Hematopoietic multipotent progenitor cell treated with erythropoietin and hydrocortisone succinate and interleukin-3 and kit ligand, for 15 days (in vitro differentiated cells): ENCODE data around the gene ESAM.
A peak's percentile ranks its signal among the peaks of the same experiment; 100 is the strongest.

Source experiments
- DNase-seq: peaks from one replicate; pipeline ENCODE4 v3.0.0-alpha.2; 2015; ENCODE audit warnings: low spot score

The ESAM gene, protein sequence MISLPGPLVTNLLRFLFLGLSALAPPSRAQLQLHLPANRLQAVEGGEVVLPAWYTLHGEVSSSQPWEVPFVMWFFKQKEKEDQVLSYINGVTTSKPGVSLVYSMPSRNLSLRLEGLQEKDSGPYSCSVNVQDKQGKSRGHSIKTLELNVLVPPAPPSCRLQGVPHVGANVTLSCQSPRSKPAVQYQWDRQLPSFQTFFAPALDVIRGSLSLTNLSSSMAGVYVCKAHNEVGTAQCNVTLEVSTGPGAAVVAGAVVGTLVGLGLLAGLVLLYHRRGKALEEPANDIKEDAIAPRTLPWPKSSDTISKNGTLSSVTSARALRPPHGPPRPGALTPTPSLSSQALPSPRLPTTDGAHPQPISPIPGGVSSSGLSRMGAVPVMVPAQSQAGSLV

DNA sequence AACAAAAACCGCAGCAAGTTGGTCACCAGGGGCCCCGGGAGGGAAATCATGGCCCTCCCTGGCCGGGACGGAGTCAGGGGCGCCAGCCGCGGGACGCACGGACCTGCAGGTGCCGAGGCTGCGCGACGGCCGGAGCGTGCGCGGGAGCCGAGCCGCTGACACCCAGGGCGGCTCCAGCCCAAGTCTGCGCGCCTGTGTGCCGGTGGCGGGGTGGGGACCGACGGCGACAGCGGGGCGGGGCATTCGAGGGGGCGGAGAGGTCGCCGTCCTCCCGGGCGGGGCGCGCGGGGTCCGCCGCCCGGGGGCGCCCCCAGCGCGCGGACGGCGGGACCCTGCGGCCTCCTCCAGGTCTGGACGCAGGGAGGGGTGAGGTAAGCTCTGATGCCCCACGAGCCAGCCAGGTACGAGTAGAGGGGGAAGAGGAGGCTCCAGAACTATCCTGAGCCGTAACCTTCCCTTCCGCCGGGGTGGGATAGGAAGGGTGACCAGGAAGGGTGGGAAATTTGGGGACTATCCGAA lies at the start of gene ESAM:
ESAM (minus strand) TSS at position 186 of the 519 bp plus-strand sequence; CDS start at position 50, 136 bp downstream.
- DNase-seq: peak; percentile 27

DNA sequence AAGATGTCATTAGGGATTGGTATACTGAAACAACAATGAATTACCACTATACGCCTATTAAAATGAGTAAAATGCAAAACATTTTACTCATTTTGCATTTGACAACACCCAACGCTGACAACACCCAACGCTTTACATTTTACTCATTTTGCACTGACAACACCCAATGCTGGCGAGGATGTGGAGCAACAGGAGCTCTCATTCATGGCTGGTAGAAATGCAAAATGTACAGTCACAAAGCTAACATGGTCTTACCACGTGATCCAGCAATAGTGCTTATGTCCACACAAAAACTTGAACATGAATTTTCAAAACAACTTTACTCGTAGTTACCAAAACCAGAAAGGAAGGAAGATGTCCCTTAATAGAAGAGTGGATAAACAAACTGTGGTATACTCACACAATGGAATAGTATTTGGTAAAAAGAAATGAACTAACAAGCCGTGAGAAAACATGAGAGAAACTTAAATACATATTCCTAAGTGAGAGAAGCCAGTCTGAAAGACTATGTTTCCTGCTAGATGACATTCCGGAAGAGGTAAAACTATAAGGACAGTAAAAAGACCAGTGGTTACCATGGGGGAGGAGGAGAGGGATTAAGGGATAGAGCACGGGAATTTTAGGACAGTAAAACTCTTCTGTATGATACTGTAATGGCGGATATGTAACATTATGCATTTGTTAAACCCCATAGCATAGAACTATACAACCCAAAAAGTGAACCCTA lies 49.5 kb upstream of the ESAM start:
- DNase-seq: no peak

DNA sequence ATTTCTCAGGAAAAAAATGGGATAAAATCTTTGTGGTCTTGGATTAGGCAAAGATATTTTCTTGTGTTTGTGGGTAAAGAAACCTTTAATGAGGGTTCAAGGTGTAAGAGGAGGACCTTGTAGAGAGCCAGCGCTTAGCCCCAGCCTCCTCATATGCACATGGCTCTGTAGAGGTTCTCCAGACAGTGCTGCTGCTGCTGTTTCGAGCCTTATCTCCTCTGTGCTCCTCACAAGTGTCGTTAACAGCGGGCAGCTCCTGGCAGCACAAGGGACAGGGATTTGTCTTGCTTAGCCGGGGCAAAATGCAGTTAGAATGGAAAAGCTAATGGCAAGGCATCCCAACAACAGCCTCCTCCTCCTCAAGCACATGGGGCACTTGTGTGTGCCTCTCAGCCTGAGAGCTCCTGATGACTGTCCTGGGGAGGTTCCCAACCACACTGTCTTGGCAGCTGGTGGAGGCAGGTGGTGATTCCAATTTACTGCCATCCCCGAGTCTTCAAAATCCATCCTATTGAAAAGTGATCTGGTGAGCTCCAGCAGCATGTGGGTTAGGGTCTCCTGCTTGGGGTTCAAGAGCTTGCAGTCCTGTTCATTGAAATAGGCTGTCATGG lies 45.7 kb upstream of the ESAM start:
- DNase-seq: no peak

DNA sequence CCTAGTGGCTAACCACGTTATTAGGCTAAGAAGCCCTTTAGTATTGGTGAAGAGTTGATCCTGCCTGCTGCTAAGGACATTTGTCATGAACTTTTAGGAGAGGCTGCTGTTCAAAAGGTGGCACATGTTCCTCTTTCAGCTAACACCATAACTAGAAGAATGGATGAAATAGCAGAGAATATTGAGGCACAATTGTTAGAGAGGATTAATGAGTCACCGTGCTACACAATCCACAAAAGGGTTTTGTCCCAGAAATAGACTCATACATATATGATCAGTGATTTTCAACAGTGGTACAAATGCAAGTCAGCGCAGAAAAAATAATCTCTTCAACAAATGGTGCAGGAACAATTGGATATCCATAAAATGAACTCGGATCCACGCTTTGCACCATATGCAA lies 45.1 kb upstream of the ESAM start:
- no peak for DNase-seq

DNA sequence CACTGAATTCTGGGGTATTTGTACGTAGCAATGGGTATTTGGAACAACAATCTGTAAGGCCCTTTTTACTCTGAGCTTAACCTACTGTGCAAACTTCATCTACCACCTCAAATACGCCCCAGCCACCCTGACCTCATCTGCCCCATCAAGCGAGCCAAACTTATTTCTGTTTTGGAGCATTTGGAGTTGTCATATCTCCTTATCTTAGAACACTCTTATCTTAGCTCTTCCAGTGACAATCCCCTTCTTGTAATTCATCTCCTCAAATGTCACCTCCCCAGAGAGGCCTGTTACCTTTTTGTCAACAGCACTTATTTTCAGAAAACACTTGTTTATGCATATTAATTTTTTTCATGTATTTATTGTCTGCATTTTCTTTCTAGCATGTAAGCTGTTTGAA lies 42.8 kb upstream of the ESAM start:
- no peak for DNase-seq

DNA sequence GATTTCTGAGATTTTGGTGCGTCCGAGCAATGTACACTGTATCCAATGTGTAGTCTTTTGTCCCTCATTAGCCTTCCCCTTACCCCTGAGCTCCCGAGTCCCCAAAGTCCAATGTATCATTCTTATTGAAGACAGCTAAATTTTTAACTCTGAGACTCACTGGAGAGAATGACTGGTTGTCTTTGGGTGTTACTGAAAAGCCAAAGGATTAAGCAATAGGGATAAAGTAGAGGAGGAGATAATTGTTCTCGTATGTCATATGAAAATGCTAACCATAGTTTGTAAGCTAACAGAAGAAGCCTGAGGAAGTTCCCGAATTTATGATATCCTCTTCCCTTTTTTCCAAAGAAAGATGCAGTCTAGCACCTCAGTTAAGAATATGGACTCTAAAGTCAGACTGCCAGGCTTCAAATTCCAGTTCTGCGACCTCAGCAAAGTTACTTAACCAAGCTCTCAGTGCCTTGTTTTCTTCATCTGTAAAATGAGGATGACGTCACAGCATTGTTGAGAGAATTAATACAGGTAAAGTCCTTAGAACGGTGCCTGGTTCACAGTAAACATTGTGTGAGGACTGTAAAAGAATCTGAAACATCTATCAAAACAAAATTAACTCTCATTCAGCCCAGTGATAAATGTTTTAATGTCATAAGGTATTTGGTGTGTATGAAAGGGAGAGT lies 39.7 kb upstream of the ESAM start:
- no peak for DNase-seq

DNA sequence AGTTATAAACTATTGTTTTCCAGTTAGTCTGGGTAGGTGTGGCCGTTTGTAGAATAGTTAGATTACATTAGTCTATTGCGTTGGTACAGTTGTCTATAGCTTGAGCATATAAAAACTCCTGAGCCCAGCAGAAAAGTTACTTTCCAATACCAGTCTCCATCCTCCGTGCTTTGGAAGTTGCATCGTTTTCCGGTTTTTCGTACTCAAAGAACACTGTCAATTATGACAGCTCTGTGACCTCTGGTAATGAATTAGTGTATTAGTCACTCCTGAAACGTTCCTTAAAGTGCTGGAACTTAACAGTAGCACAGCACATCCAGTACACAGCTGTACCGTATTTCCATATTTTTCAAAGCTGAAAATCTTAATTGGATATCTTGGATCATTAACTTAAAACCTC lies 38.9 kb upstream of the ESAM start:
- no peak for DNase-seq

DNA sequence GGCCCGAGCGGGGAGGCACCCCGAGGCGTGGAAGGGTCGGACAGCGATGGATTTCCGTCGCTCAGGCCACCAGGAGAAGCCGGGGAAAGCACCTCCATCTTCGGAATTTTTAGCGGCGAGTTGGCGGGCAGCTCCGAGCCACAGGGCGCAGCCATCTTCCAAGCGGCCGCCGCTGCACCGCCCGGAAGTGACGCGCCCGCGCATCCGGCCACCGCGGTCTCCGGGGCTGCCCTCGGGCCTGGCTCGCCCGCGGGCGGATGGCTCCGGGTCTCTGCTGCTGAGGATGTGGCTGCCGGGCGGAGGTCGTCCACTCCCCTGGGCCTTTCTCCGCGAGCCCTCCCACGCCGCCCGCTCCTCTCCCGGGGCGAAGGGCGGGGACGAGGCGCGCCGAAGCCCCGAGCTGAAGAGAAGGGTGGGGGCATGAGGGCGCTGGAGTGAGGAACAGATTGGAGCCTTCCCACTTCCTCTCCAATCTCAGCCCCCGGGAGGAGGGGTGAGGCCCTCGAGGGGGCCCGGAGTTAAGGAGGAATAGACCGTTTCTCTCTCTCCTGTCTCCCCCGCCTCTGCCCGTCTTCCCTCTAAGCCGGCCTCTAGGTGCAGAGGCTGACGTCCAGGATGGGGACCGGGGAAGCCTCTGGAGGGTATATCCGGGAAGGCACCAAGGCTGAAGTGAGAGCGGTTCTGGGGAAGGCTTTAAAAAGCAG lies 38.3 kb upstream of the ESAM start, which contains the start of gene MSANTD2:
MSANTD2 (minus strand) TSS at position 181 of the 704 bp plus-strand sequence; CDS start at position 155, 26 bp downstream.
- DNase-seq: peak; percentile 62

DNA sequence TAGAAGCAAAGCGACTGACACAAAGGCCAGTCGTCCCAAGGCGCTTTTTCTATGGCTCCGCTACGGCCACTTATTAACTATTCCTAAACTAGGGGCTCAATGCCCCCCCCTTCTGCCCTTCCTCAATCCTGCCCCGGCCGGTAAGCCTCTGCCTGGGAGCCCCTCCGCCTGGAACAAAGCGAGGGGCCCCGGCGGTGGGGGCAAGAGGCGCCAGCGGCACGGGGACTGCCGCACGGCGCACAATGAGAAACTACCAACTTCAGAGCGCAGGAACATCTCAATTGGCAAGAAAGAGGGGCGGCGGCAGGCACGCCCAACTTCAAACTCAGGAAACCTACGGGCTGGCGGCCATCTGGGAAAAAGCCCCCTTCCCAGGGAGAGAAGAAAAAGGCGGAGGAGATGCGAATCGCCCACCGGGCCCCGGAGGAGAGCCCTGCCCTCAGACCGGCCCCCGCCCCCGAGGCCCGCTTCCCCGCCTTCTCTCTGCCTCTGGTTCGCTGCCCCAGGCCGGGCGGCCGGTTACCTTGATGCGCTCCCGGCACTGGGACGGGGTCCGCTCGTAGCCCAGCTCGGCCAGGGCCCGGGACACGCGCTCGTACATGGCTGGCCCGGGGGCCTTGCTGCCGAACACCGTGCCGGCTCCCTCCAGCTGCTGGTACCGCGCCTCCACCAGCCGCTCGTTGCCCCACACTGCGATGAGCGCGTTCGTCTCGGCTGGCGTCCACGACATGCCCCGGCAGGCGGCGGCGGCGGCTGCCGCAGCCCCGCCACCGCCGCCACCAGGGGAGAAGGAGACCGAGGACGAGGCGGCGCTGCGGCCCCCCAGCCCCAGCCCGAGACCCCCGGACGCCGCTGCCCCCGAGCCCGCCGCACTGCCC lies 37.5 kb upstream of the ESAM start:
- peak; percentile 3 for DNase-seq

DNA sequence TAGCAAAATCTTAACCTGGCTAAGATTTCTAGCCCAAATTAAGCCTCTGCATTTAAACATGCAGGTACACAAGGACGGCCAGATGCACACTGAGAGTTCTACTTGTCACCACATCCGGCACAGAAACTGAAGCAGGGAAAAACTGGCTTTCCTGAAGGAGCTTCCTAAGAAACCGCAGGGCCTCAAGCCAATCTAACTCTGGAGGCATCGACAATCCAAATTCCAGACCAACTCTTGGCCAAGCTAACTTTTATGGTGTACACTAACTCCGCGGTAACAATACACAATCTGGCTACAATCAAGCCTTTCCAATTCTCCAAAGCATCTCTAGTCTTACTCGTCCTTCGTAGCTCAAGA lies 36.9 kb upstream of the ESAM start:
- no peak for DNase-seq

DNA sequence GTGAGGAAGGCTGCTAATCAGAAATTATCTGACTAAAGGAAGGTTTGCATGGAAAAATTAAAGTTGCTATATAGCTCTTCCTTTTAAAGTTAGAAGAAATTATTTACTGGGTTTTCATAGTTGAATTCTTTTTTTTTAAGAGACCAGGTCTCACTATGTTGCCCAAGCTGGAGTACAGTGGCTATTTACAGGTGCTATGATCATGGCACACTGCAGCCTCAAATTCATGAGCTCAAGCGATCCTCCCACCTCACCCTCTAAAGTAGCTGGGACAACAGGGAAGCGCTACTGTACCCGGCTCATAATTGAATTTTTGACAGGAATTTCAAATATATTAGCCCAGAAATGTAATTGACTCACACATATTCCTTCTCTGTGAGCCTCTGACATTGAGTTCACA lies 34.2 kb upstream of the ESAM start:
- no peak for DNase-seq

DNA sequence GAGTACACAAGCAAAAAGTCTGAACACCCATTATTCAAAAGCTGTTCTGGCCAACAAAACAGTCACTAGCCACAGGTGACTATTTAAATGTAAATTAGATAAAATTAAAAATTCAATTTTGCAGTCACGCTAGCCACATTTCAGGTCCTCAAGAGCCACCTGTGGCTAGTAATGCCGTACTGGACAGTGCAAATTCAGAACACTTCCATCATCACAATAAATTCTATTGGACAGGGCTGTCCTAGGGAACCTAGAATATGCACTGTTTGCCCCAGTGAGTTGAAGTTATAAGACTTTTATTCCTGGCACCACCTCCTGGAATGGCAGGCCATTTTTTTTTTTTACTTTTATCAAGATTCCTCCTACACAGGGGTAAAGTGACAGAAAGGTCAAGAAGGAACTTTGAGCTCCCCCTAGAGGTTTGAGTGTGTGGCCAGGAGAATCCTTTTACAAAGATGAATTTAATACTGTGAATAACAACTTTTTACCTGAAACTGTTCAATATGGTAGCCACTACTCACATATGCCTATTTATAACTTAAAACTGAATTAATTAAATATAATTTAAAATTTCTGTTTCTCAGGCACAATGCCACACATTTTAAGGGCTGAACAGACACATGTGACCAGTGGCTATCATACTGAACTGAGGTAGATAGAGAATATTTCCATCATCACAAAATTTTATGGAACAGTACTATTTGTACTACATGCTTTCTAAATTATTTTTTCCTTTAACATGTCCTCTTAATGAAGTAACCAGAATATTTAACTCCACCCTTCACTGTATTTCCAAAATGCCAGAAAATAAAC lies 31.6 kb upstream of the ESAM start:
- DNase-seq: peak; percentile 64

DNA sequence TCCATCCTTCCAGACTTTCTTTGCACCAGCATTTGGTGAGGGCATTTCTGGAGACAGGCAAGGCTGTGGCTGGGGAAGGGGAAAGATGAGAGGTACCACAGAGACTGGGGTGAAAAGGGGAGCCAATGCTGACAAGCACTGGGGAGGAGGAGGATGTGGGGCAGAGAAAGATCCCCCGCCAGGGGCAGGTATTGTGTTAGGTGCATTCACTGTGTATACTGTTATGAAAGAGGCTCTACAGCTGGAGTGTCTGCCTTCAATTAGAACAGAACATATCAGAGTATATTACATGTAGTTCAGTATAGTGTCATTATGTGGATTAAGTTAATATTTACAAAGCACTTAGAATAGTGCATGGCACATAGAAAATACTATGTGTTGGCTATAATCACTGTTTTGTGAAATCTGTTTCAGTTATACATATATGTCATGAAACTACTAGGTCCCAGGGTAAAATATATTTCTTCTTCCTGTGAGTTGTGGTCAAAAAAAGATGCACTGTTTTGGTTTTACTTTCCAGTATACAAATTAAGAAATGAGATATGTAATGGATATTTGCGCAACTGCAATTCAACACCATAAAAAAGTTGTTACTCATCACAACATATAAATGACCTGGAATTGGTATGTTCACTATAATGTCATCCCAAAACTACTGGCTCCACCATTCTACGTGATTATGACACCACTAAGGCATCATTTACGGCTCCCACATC lies 29.7 kb upstream of the ESAM start:
- no peak for DNase-seq

DNA sequence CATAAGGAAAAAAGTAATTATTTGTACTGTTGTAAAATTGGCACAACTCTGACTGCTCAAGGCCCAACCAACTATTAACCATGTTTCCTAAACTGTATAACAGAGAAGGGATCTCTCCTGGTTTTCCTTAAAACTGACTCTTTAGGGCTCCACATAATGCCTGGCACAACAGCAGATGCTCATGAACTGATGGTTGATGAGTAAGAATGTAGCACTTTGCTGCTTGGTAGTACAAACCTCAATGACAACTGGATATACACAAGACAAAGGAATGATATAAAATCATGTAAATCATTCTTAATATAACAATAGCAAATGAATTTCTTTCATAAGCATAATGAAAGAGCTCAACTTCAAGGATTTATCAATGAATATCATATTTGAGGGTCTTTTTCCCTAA lies 26.4 kb upstream of the ESAM start:
- DNase-seq: no peak

DNA sequence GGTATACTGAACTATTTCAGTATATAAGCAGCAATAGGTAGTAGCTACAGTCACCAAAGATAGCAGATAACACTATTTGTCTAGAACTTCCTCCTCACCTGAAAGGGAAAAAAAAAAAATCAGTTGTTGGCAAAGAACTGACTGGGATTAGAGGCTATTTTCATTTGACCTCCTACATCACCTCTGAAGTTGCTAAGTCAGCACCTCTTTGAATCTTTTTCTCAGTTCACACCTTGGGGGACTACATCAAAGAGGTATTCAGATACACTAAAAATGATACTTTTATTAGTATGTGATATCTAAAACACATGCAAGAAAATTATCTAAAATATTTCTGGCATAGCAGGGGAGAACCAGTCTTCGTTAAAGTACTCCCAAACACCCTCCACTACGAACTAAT lies 22.0 kb upstream of the ESAM start:
- no peak for DNase-seq

DNA sequence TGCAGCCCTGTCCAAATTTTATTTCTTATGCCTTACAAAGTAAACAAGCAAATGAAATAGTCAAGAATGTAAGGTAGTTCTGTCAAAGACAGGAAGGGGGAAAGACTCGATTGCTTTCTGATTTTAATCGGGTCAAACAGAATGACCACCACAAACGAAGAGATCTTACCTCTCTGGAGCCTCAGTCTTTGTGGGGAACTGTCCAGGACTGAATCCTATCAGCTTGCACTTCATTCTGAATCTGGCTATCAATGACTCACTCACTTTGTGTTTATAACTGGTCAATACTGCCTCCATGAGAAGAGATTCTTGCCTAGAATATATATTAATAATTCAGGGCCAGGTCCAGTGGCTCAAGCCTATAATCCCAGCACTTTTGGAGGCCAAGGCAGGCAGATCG lies 20.9 kb upstream of the ESAM start:
- DNase-seq: no peak

DNA sequence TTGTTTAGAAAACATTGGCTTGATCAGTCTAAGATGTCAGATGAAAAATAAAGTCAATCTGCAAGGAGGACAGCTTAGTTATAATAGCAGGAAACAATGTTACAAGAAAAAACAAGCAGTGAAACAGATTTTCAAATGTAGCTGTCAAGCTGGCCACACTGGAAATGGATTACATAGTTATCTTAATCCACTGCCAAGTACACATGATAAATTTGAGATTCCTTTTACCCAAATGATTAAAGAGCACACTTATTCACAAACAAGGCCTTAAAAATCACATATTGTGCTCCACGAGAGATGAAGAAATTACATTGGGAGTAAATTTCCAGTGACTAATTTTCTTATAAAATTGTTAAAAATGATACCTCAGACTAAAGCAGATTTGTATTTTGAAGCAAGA lies 17.5 kb upstream of the ESAM start:
- DNase-seq: no peak

DNA sequence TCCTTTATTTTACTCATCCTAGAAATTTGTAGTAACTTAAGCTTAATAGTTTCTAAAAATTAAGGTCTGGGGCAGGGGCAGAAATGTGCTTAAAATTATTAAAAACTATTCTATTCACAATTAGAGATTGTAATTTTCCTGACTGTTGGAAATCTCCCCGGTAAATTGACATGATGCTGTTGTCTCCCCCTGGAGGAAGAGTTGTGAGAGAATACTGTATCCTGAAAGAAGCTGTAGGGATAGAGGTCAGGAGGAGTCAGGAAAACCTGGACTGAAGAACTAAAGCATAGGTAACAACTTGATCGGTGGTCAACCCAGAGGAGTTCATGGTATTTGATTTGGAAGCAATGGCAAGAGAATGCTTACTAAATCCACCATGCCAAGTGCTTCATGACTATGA lies 16.2 kb upstream of the ESAM start:
- DNase-seq: no peak
